NCI-H345 (cell line): ENCODE results near the gene TMC3.

Experiments used
- DNase-seq: peaks from one replicate; lab custom pipeline; 2025; lab: John Stamatoyannopoulos, UW

The TMC3 gene

DNA sequence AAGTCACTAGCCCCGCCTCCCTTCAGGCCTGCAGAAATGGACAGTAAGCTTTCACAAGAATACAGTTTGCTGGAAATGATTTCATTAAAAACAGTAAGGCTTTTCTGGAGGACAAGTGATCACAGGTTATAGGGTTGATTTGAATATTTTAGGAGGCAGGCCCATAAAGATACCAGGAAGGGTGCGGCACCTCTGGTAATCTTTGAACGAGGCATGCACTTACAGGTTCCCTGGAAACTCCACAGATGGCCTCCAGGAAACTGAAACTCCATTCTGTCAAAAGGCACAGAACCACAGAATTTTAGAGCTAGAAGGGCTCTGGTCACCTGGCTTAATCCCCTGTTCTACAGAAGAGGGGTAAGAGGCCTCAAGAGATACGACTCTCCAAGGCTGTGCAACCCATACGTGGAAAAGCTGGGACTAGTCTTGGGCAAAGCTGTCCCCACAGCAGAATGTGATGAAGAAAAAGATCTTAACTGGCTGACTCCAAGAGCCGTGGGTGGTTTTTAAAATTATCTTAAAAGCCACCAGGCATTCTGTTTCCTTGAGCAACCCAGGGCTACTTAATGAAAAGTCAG, 51.2 kb downstream of the TMC3 start:
- no peak for DNase-seq

DNA sequence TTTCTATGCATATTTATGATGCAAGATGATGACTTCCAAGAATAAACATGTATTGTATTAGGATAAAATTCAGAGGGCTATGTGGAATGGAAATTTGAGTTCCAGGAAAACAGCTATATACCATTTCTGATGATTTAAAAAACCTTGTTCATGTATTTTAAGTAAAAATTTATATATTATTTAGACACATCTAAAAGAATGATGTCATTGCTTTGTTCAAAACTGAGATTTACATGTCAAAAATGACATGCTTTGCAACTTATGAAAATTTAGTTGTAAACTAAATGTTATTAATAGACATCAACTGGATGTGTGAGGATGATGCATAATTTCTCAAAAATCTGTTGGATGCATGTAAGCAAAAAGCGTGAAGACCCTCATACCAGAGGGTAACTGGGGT, 52.3 kb downstream of the TMC3 start:
- no peak for DNase-seq

DNA sequence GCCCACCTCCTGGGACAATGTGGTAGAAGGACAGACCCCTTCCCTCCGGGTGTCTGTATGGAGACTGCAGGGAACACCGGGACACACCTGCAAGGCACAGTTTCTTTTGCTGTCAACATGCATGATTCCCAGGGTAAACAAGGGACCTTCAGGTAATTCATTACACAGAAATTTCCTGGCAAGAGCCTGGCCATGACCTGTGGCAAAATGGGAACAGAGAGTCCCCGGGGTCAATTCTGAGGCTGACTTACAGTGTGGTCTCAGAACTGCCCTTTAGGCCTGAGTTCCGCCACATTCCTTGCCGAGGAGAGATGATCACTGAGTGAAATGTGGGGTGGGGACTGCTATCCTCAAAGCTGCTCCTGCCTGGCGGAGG, 56.4 kb downstream of the TMC3 start:
- no peak for DNase-seq

DNA sequence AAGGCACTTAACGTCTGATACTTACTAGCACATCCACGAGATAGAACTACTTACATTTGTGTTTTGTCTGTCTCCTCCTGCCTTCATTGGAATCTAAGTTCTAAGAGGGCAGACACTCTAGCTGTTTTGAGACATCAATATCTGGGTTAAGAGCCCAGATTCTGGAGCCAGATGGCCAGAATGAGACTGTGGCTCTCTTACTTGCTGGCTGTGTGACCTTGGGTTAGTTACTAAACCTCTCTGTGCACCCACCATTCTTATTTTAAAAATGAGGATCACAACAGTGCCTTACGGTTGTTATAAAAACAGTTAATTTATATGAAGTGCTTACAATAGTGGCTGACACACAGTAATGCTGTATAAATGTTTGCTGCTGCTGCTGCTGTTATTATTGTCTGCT, 57.7 kb downstream of the TMC3 start:
- DNase-seq: no peak

DNA sequence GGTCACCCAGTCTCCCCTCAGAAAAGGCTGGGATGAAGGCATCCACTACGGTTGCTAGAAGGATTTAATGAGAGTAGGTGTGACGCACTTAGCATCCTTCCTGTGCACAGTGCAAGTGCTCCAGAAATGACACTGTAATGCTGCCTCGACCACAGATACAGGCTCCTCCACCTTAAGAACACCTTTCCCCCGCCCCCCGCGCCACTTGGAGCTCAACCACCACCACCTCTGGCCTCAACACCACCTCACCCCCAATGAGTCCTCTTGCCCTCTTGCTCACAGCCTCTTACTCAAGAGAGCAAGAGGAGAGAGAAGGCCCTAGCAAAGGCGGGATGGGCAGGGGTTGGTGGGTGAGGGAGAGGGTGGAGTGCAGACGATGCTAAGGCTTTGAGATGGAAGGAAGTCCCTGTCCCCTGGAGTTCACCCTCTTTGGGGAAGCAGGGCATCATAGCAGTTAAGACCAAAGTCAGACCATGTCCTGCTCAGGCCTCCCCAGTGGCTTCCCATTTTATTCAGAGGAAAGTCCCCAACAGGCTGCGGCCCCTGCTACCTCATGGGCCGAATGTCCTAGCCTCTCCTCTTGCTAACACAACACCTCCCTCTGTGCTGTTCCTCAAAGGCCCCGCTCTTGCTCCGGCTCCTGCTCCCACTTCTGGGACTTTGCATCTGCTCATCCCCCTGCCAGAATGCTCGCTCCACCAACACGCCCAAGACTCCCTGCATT, 58.4 kb downstream of the TMC3 start:
- no peak for DNase-seq

DNA sequence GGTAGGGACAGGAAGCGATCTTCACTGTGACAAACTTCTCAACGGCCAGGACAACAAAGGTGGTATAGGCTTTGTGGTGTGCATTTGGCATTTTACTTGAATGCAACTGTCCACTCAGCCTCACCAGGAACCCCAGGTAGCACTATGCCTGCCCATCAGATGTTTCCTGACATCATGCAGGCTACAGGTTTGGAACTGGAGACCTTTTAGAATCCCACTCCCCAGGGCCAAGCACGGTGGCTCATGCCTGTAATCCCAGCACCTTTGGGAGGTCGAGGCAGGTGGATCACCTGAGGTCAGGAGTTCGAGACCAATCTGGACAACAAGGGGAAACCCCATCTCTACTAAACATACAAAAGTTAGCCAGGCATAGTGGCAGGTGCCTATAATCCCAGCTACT, 59.6 kb downstream of the TMC3 start:
- no peak for DNase-seq

DNA sequence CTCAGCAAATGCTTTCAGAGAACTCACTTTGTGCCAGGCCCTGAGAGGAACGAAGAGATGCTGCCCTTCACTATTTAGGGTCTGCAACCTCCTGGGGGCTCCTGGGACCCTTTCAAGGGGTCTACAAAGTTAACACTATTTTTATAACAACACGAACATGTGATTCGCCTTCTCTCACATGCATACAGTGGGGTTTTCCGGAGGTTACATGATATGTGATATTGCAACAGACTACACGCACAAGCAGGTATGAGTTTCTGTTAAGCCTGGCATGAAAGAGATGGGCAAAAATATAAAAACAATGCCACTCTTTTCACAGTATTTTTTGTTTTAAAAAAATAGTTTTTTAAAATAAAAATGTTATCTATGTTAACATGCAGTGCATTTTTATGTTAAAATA, 60.3 kb downstream of the TMC3 start:
- DNase-seq: no peak

DNA sequence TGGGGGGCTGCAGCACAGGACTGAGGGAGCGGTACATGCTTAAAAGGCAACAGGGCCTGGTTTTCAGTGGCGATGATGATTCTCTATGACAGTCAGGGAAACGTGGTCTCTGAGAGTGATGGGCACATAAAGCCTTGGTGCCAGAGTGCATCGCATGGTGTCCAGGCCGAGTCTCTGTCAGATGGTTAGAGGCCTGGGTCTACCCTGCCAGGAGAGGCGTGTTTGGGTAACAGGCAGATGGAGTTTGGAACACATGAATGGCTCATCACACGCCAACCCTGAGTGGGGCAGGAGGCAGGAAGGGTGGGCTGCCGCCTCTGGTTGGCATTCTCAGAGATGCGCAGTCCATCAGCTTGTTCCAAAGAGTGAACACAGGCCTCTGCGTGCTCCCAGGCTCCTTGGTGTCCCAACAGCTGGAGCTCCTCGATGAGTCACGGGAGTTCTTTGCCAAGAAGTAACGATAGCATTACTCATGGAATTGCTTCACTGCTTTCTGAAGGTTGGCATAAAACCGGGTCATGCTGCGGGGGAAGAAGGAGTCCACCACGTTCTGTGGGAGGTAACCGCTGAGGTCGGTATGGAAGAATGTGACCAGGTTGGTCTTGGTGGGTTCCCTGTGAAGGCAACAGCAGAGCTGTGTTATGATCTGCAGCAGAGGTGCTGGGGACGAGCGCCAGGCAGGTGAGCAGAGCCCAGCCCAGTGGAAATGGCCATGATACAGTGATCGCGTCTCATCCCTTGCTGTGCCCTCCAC, 61.0 kb downstream of the TMC3 start:
- no peak for DNase-seq

DNA sequence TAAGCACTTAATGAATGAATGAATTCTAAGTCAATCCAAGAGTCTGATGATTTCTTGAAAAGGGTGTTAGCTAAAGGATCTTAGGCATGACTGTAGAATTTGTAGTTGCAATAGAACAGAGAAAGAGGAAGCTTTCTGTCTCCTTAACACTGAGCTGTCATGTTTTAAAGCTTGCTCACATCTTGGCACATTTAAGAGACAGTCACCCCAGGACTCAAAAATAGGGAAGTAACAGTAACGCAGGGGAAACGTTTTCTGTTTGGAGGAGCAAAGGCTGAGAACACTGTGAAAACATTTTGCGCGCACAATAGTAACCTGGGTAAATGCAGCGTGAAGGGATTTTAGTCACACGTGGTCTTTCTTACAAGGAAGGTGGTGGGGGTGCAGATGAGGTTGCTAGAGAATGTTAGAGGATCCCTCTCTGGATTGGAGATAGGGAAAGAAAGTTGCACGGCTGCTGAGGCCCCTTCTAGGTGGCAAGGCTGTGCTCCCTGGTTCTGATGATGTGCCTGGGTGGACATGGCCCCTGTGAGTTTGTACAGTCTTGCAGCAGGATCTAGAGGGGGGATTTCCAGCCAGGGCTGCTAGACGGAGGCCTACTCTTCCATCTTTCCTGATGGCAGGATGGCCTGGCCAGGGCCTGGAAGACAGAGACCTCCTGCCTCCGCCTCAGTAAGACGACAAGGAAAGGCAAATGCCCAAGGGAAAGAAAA, 62.1 kb downstream of the TMC3 start:
- DNase-seq: no peak

DNA sequence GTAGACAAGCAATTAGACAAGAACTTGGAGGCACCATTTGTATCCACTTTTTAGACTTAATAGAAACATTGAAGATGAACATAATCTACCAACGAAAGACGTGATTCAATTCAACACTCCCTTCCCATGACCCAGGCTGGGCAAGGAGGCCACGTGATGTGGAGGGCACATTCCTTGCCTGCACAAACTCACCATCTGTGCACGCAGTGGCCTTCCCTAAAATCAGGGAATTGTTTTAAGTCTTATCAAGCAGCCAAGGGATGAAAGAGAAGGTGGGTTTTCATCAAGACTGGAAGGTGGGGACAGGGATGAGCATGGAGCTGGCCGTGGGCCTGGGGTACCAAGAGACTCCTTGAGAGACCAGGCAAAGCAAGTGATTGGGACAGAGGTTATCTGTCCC, 63.5 kb downstream of the TMC3 start:
- DNase-seq: no peak

DNA sequence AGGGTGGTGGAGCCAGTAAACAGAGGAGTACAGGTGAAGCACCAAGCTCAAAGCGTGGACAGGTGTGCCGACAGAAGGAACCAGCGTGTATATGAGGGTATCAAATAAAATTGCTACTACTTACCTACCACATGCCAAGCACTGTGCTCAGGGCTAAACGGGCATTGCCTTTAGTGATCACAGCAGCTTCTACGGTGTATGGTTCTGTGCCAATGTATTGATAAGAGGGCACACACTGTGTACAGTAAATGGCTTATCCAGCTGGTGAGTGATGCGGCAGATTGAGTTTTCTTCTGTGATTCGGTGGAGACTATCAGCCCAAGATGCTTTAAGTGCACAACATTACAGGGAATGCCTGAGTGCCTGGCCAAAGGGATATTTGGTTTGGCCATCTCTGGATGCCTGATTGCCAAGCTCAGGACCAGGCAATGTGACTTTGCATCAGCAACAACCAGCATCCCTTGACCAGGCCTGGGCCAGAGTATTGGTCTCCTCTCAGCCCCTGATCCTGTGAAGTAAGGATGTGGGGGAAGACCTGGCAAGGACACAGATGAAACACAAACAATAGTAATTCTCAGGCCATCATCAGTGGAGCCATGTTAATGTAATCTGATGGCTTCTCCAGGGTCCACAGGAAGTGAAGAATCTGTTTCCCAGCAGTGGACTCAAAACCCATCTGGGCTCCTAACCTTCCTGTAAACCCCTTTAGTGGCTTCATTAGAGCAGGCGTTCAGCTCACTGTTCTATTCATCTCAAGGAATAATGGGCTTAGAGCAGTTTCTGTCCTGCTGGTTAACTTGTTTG, 64.2 kb downstream of the TMC3 start:
- DNase-seq: no peak

DNA sequence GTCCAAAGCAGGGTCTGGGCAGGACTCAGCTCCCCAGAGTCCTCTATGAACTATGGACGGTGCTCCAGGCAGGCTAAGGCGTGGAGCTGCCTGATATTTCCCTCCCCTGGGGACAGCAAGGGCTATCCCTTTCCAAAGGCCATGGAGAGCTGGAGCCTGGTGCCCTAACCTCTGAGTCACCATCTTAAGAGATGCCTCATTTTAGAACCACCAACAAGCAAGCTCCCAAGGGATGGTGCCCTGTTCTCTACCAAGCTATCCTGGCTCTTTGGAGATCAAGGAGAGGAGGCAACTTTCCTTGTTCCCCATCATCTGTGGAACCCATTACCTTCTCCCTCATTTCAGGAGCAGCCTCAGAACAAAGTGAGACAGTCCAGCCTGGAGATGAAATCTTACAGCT, 65.8 kb downstream of the TMC3 start:
- no peak for DNase-seq

DNA sequence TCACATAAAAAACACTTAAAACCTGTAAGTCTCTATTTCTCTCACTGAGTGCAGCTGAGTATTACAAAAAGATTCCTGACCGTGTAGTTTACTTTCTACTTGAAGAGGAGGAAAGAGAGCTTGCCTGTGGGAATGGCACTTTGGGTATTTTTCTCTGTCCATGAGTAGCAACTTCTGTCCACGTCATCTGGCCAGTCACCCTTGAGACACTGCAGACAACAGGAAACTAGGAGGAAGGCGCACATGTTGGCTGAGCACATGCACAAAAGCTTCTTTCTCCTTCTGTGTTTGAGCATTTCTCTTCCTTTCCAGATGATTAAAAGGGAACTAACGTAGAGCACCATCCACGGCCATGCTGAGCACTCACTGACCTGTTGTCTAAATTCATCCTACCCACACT, 69.8 kb downstream of the TMC3 start:
- DNase-seq: no peak

DNA sequence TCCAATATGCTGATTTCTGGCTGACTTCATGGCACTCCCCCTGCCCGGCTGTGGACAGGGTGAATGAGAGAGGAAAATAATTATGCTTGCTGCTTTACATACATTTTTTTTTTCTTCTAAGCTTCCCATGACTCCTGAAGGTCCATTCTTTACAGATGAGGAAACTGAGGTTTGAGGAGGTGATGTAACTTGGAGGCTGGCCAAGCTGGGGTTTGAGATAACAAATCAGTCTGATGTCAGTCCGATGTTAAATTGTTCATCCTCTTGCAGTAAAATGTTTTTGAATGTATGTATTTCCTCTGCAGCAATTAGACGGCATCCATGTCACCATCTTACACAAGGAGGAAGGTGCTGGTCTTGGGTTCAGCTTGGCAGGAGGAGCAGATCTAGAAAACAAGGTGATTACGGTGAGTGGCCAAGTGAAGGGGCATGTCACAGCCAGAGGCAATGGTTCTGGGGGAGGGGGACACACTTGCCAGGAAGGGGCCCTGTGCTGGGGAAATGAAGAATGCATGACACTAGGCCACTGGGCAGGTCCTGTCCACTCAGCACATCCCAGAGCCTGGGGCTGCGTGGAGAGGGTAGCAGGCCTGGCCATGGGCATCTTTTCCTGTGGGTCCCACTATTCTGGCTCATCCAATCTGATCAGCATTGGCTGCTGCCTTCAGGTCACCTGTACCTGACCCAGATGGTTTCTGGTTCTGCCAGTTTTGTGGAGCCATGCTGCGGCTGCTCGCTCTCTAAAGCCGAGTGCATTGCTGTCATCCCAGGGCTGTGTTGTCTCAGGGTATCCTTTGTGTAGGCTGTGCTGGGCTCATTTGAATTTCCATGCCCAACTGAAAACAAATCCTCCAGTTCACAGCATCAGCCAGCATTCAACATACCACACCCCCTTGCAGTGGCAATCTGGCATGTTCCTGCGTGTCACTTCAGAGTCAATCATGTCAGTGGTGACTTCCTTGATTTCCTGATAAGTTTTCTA, 70.5 kb downstream of the TMC3 start:
- peak; percentile 63 for DNase-seq

DNA sequence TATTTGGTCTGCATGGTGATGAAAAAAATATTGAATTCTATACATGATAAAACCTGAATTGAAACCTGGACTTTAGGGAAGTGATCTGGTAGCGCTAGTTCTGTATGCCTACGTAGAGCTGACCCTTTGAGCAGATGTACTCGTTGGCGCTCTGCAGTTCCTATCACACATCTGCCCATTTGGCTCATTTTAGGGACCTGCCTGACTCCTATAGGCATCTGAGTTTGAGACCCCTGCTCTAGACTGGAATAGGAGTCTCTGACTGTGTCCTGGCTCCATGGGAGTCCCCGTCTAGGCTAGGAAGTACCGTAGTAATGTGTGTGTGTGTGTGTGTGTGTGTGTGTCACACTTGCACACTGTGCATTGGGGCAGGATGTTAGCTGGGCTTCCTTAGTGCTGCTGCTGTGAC, 71.3 kb downstream of the TMC3 start:
- DNase-seq: no peak

DNA sequence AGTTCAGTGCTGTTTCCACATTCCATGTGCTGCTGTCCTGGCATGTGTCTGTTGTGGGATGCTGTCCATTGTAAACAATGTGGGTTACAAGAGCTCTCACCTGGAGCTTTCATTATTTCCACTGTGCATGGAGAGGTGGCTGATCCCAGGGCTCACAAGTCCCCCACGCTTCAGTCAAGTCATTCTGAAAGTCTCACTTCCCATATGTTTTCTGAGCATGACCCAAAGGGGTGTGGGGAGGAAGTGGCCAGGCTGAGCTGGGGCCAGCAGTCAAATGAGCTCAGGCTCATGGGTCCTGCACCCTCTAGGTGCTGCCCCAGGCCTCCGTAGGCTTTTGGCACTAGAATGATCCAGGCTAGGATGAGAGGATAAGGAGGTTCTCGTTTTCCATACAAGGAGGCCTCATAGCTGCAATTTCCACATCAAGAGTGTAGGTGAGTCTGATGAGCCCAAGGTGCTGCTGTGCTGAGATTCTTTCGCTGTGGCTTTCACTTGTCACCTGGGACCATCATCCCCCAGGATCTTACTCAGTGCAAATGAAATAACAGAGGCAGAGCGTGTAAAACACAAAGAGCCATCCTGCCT, 72.1 kb downstream of the TMC3 start:
- DNase-seq: peak; percentile 43

DNA sequence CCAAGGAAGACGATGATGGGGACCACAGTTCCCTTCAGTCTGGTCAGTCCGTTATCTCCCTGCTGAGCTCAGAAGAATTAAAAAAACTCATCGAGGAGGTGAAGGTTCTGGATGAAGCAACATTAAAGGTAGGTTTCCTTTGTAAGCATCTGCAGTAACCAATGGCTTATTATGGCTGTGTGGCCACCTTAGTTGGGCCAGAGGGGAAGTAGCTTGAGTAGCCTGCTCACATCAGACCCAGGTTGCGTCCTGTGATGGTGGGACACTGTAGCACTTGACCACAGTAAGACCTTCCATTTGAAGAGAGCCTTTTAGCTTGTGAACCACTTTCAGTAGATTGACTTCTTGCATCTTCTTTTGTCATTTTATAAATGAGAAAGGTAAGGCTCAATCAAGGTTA, 72.6 kb downstream of the TMC3 start:
- DNase-seq: no peak

DNA sequence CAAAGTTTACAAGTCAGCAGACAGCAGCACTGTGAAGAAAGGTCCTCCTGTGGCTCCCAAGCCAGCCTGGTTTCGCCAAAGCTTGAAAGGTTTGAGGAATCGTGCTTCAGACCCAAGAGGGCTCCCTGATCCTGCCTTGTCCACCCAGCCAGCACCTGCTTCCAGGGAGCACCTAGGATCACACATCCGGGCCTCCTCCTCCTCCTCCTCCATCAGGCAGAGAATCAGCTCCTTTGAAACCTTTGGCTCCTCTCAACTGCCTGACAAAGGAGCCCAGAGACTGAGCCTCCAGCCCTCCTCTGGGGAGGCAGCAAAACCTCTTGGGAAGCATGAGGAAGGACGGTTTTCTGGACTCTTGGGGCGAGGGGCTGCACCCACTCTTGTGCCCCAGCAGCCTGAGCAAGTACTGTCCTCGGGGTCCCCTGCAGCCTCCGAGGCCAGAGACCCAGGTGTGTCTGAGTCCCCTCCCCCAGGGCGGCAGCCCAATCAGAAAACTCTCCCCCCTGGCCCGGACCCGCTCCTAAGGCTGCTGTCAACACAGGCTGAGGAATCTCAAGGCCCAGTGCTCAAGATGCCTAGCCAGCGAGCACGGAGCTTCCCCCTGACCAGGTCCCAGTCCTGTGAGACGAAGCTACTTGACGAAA, 74.3 kb downstream of the TMC3 start:
- no peak for DNase-seq

DNA sequence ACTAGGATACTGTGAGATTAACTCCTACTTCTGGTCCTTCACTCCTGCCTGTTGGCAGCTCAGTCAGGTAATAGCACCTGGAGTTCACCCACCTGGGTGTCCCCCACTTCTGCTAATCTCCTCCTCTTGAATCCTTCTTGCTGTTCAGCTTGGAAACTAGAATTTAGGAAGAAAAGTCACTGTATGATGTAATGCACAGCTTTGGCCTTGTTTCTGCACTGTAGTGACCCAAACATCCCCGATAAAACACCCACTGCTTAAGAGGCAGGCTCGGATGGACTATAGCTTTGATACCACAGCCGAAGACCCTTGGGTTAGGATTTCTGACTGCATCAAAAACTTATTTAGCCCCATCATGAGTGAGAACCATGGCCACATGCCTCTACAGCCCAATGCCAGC, 74.9 kb downstream of the TMC3 start:
- no peak for DNase-seq

DNA sequence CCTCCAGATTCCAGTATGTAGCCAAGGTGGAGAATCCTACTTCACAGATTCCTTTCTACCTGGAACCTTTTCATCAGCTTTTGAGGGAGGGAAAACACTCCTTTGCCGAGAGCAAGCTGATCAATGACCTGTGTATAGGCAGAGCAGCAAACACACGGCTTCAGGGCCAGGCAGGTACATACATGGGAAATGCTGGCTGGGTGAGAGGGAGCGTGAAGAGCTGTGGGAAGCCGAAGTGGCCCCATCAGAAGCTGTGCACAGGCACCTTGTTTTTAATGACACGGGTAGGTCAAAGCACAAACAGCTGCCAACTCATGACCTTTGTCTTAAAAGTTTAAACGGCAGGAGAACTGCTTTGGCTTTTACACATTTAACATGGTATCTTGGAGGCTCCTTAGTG, 75.4 kb downstream of the TMC3 start:
- DNase-seq: no peak
